Left lung (tissue), 10 donors: Measurements from ENCODE around the gene ZNF879. TPM values are rescaled to one million over a fixed set of nuclear protein-coding genes. Genes with fewer than 3 reads are reported as not detected.
A peak's percentile ranks its signal among the peaks of the same experiment; 100 is the strongest.

Source experiments
- ATAC-seq: fragments of 200-7000 bp; cut with Tn5 transposase; one replicate; pipeline ENCODE4 v1.9.1; 2020; ENCODE audit warnings: moderate library complexity
- DNase-seq, 4 donors: peaks; one replicate each; pipeline ENCODE4 v3.0.0-alpha.2; 2013 to 2020
- H3K27ac ChIP-seq, 2 donors: fragments of 200-600 bp; sonication (generic) in 1 of 2; one replicate each; pipeline versions ENCODE4 v1.5.0 to v1.8.0; 2020 to 2021
- H3K27me3 ChIP-seq, 2 donors: fragments of 200-600 bp; sonication (generic) in 1 of 2; one replicate each; pipeline versions ENCODE4 v1.5.0 to v1.8.0; 2020 to 2021
- H3K36me3 ChIP-seq, 2 donors: fragments of 200-600 bp; sonication (generic) in 1 of 2; one replicate each; pipeline versions ENCODE4 v1.5.0 to v1.8.0; 2020 to 2021
- H3K4me1 ChIP-seq, 2 donors: fragments of 200-600 bp; one replicate each; pipeline ENCODE4 v1.8.0; 2021
- H3K4me3 ChIP-seq, 2 donors: fragments of 200-600 bp; sonication (generic) in 1 of 2; one replicate each; pipeline versions ENCODE4 v1.5.0 to v1.8.0; 2020 to 2021; ENCODE audit warnings: mild to moderate bottlenecking in 1 of 2
- H3K9me3 ChIP-seq, 2 donors: fragments of 200-600 bp; sonication (generic) in 1 of 2; one replicate each; pipeline versions ENCODE4 v1.5.0 to v1.8.0; 2020 to 2021
- CTCF ChIP-seq, 2 donors: fragments of 200-600 bp; sonication (generic) in 1 of 2; IDR thresholded peaks; one replicate each; pipeline versions ENCODE4 v1.5.0 to v1.8.0; 2021; ENCODE audit warnings: antibody characterized with exemption in 2 of 2
- intact Hi-C, 2 donors: fragments of 100-400 bp; cut with DNase I; formaldehyde crosslinking; loops; one replicate each; pipeline versions ENCODE4 v1.11.2 to v1.14.2; 2022
- polyA plus RNA-seq, 6 donors: library from polyadenylated mRNA; unstranded; fragments of 120-200 nt; gene quantifications; one replicate each; pipeline ENCODE4 v1.2.1, GENCODE V29; 2013; ENCODE audit not compliant: insufficient read length in 6 of 6
- total RNA-seq, 2 donors: library from RNA; stranded (reverse); fragmentation: NEBNext Ultra II Directional; extraction: Animal tissue kit (Norgen Biotek cat#: 25700); gene quantifications; one replicate each; pipeline ENCODE4 v1.2.1, GENCODE V29; 2021
- donor health status: DM: no; HTN: yes; CAD: no.
- donor health status: DM: no; HTN: no; CAD: no.

ZNF879 gene
- total and polyA plus RNA-seq, 8 donors = 4.5 to 6.8 (median 4.9) TPM

GRCh38 chr5:178990491-178990890 is 33.1 kb upstream of the ZNF879 start:
- no peak for TF ChIP-seq CTCF (IDR thresholded peaks at IDR 0.05)
- ATAC-seq (no peak), DNase-seq (peak in 1 of 4 donors; percentile 59)
- Histone ChIP-seq H3K27me3 (peaks cover 6 to 41% of the 10 kb centered on the region in 2 donors), H3K4me3 (no peak overlapping the region), H3K27ac (no peak overlapping the region), H3K36me3 (no peaks in the 10 kb centered on the region), H3K4me1 (no peaks in the 10 kb centered on the region), H3K9me3 (peaks cover 4 to 57% of the 10 kb centered on the region in 2 donors)
- intact Hi-C loops = no loop called here

GRCh38 chr5:178991190-178992145 is 32.1 kb upstream of the ZNF879 start:
- ATAC-seq (no peak), DNase-seq (peak in 1 of 4 donors; percentile 54)
- no peaks in the 10 kb centered on the region for H3K36me3 ChIP-seq
- H3K27ac ChIP-seq = no peak overlapping the region
- no peaks in the 10 kb centered on the region for H3K4me1 ChIP-seq
- TF ChIP-seq CTCF (IDR thresholded peaks at IDR 0.05) = no peak
- intact Hi-C loops = no loop called here
- peaks cover 14 to 51% of the 10 kb centered on the region in 2 donors for H3K27me3 ChIP-seq
- peaks cover 4 to 48% of the 10 kb centered on the region in 2 donors for H3K9me3 ChIP-seq
- no peak overlapping the region for H3K4me3 ChIP-seq

GRCh38 chr5:178992291-178992895 is 31.2 kb upstream of the ZNF879 start:
- Histone ChIP-seq H3K4me1 (no peaks in the 10 kb centered on the region), H3K27ac (no peak overlapping the region), H3K27me3 (peaks cover 14 to 60% of the 10 kb centered on the region in 2 donors), H3K36me3 (no peaks in the 10 kb centered on the region), H3K9me3 (peaks cover 4 to 38% of the 10 kb centered on the region in 2 donors), H3K4me3 (no peak overlapping the region)
- TF ChIP-seq CTCF (IDR thresholded peaks at IDR 0.05) = no peak
- intact Hi-C loops = no loop called here
- peak in 1 of 4 donors; percentile 39 for DNase-seq
- no peak for ATAC-seq

GRCh38 chr5:178993236-178993765 is 30.3 kb upstream of the ZNF879 start:
- intact Hi-C loops = no loop called here
- Histone ChIP-seq H3K27ac (no peak overlapping the region), H3K4me3 (no peak overlapping the region), H3K4me1 (no peaks in the 10 kb centered on the region), H3K36me3 (no peaks in the 10 kb centered on the region), H3K9me3 (peaks cover 4 to 31% of the 10 kb centered on the region in 2 donors), H3K27me3 (peaks cover 14 to 63% of the 10 kb centered on the region in 2 donors)
- no peak for ATAC-seq
- no peak for TF ChIP-seq CTCF (IDR thresholded peaks at IDR 0.05)
- no peak for DNase-seq
